CD14-positive monocyte (primary cell): Measurements from ENCODE around the gene PGAP2. TPM values are rescaled to one million over a fixed set of nuclear protein-coding genes. Genes with fewer than 3 reads are reported as not detected.
"Not testable (repeated sequence)": the region's sequence is repeated elsewhere in the genome, so short reads cannot be mapped to it uniquely, and the experiment has no call there.

Experiments
- DNase-seq, 3 donors: peaks; one replicate each; pipeline ENCODE4 v3.0.0-alpha.2; 2011 to 2022
- H2AFZ ChIP-seq: 2 replicates; pipeline ENCODE4 v1.6.0; 2012; ENCODE audit warnings: mild to moderate bottlenecking, low read depth, low read length, inconsistent platforms; ENCODE audit not compliant: insufficient read depth, poor library complexity, severe bottlenecking
- H3K27ac ChIP-seq, 2 donors: 1 replicate in 1 of 2; 2 replicates in 1 of 2; pipeline ENCODE4 v1.5.1; 2012 to 2013; ENCODE audit warnings: low read length in 2 of 2, control low read depth in 1 of 2, inconsistent platforms in 1 of 2, low read depth in 1 of 2, mild to moderate bottlenecking in 1 of 2
- H3K27me3 ChIP-seq, 2 donors: one replicate each; pipeline versions ENCODE4 v1.6.0 to v1.6.1; 2011 to 2013; ENCODE audit warnings: low read length in 2 of 2; ENCODE audit not compliant: control insufficient read depth in 2 of 2, insufficient read depth in 2 of 2
- H3K36me3 ChIP-seq, 2 donors: replicated peaks in 1 of 2; 1 replicate in 1 of 2; 2 replicates in 1 of 2; pipeline versions ENCODE4 v1.5.1 to v1.6.1; 2012 to 2013; ENCODE audit warnings: low read length in 2 of 2, control low read depth in 1 of 2, inconsistent platforms in 1 of 2, mild to moderate bottlenecking in 1 of 2; ENCODE audit not compliant: insufficient read depth in 2 of 2, control insufficient read depth in 1 of 2
- H3K4me1 ChIP-seq, 2 donors: 1 replicate in 1 of 2; 2 replicates in 1 of 2; pipeline versions ENCODE4 v1.5.1 to v1.6.1; 2012 to 2013; ENCODE audit warnings: low read length in 2 of 2, control low read depth in 1 of 2, inconsistent platforms in 1 of 2, mild to moderate bottlenecking in 1 of 2, moderate library complexity in 1 of 2; ENCODE audit not compliant: insufficient read depth in 2 of 2, control insufficient read depth in 1 of 2
- H3K4me2 ChIP-seq: replicated peaks from 2 replicates; pipeline ENCODE3; 2012; ENCODE audit warnings: low read length, moderate library complexity, mild to moderate bottlenecking; ENCODE audit not compliant: poor library complexity, severe bottlenecking; ENCODE audit errors: extremely low read depth
- H3K4me3 ChIP-seq, 3 experiments: fragments of 200-600 bp in 1 of 3; sonication (generic) in 1 of 3; replicated peaks in 1 of 3; 1 replicate in 2 of 3; 2 replicates in 1 of 3; pipeline ENCODE4 v1.5.1; 2011 to 2013; ENCODE audit warnings: low read length in 3 of 3, mild to moderate bottlenecking in 3 of 3, control low read depth in 2 of 3, low read depth in 2 of 3, inconsistent platforms in 1 of 3, moderate library complexity in 1 of 3
- H3K79me2 ChIP-seq: 2 replicates; pipeline ENCODE4 v1.6.0; 2012; ENCODE audit warnings: mild to moderate bottlenecking, control low read depth, inconsistent platforms, low read length, moderate library complexity; ENCODE audit not compliant: insufficient read depth
- H3K9ac ChIP-seq: 2 replicates; pipeline ENCODE4 v1.6.0; 2017; ENCODE audit warnings: low read length, mild to moderate bottlenecking; ENCODE audit not compliant: insufficient read depth, poor library complexity, severe bottlenecking
- H3K9me3 ChIP-seq, 2 donors: replicated peaks in 1 of 2; 1 replicate in 1 of 2; 2 replicates in 1 of 2; pipeline versions ENCODE4 v1.5.1 to v1.6.1; 2012 to 2013; ENCODE audit warnings: low read length in 2 of 2, control low read depth in 1 of 2; ENCODE audit not compliant: control insufficient read depth in 1 of 2, insufficient read depth in 1 of 2
- H4K20me1 ChIP-seq: 2 replicates; pipeline ENCODE4 v1.6.0; 2012; ENCODE audit warnings: mild to moderate bottlenecking, low read length, control low read depth, moderate library complexity; ENCODE audit not compliant: insufficient read depth
- H3K27ac Mint-ChIP-seq, 7 donors: one replicate each; pipeline ENCODE4 v1.8.0; 2020; ENCODE audit warnings: mild to moderate bottlenecking in 7 of 7, mixed read lengths in 7 of 7, moderate library complexity in 6 of 7, inconsistent platforms in 2 of 7
- H3K27me3 Mint-ChIP-seq, 3 donors: one replicate each; pipeline ENCODE4 v1.8.0; 2021 to 2022; ENCODE audit warnings: low read depth in 3 of 3, mild to moderate bottlenecking in 3 of 3, mixed read lengths in 3 of 3, moderate library complexity in 3 of 3, inconsistent platforms in 1 of 3
- H3K36me3 Mint-ChIP-seq, 2 donors: one replicate each; pipeline ENCODE4 v1.8.0; 2020; ENCODE audit warnings: mixed read lengths in 2 of 2, inconsistent platforms in 1 of 2, mild to moderate bottlenecking in 1 of 2
- H3K4me1 Mint-ChIP-seq: one replicate; pipeline ENCODE4 v1.8.0; 2020; ENCODE audit warnings: mild to moderate bottlenecking, mixed read lengths
- H3K4me3 Mint-ChIP-seq, 2 donors: one replicate each; pipeline ENCODE4 v1.8.0; 2020; ENCODE audit warnings: mild to moderate bottlenecking in 2 of 2, mixed read lengths in 2 of 2, moderate library complexity in 1 of 2
- H3K9me3 Mint-ChIP-seq, 7 donors: one replicate each; pipeline ENCODE4 v1.8.0; 2020 to 2022; ENCODE audit warnings: mixed read lengths in 7 of 7, mild to moderate bottlenecking in 6 of 7, moderate library complexity in 6 of 7, inconsistent platforms in 2 of 7
- CTCF ChIP-seq: fragments of 200-600 bp; IDR thresholded peaks from one replicate; pipeline ENCODE4 v1.8.0; 2022; ENCODE audit warnings: antibody characterized with exemption, mild to moderate bottlenecking
- WGBS: methylation state at CpG from one replicate; pipeline ENCODE4 v1.1.5; 2013; ENCODE audit warnings: missing lambda C conversion rate; ENCODE audit not compliant: insufficient coverage; 5-methylcytosine and 5-hydroxymethylcytosine counted together
- intact Hi-C, 2 donors: fragments of 100-400 bp; cut with micrococcal nuclease; formaldehyde crosslinking; loops; one replicate each; pipeline versions ENCODE4 v1.15.0 to v1.15.1; 2023
- polyA minus RNA-seq: library from RNA; depleted of rRNA, polyadenylated mRNA; stranded (reverse); fragments of >200 nt; gene quantifications from 2 replicates; pipeline ENCODE4 v1.2.3, GENCODE V29; 2012
- polyA plus RNA-seq, 3 donors: library from polyadenylated mRNA; depleted of rRNA in 1 of 3; unstranded in 2 of 3; stranded (reverse) in 1 of 3; fragments of 300-500 nt in 2 of 3; fragments of >200 nt in 1 of 3; fragmentation: Illumina TruSeq in 2 of 3; gene quantifications; 1 replicate in 2 of 3; 2 replicates in 1 of 3; pipeline ENCODE4 v1.2.3, GENCODE V29; 2012 to 2021
- total RNA-seq, 12 experiments: library from RNA in 1 of 12; stranded (reverse) in 1 of 12; fragments of 120-200 nt in 1 of 12; gene quantifications; one replicate each; pipeline ENCODE4 v1.2.4 and lab custom pipeline; 2013 to 2026; ENCODE audit warnings: mixed read lengths in 6 of 12, inconsistent platforms in 1 of 12

PGAP2 gene
- total RNA-seq (2013) = 2.9 TPM
- 10 to 100 TPM in 1 of 3 donors, 1 to 10 TPM in 2; 5.8 to 17.9 (median 6.8) TPM for polyA plus RNA-seq
- polyA minus RNA-seq = 2.1 and 4.7 TPM in 2 replicates
- 0.06 to 4.6 (median 3.6) reads per million in 11 experiments for total RNA-seq (lab: John Stamatoyannopoulos, UW)

GRCh38 chr11:3807909-3808860 lies at the start of gene PGAP2:
PGAP2 (plus strand) TSS chr11:3808560; CDS start chr11:3811260, 2,700 bp downstream.
- H3K4me3 Mint-ChIP-seq = peak within 1 kb of the TSS; percentile 99 to 100
- WGBS = under 1% methylated on average over 51 of the region's 55 CpGs
- intact Hi-C loops = loop anchor here in 1 of 2 donors (5.0 kb wide), 1 partner anchor 36 kb away; no protein-coding TSS in a partner anchor
- Histone ChIP-seq H3K79me2 (no peaks in the 10 kb centered on the region), H3K27me3 (no peaks in the 10 kb centered on the region), H3K4me2 (peak within 1 kb of the TSS; percentile 98), H3K9ac (peak within 1 kb of the TSS; percentile 73), H3K36me3 (no peaks in the 10 kb centered on the region), H2AFZ (peak within 1 kb of the TSS; percentile 95), H3K27ac (peak within 1 kb of the TSS; percentile 42 to 80), H4K20me1 (no peaks in the 10 kb centered on the region), H3K4me1 (peaks cover 10 to 14% of the 10 kb centered on the region in 2 donors), H3K4me3 (peak within 1 kb of the TSS; percentile 76 to 99 (median 96)), H3K9me3 (no peaks in the 10 kb centered on the region)
- DNase-seq = peak; percentile 48 to 66 (median 58)
- peaks cover 13% of the 10 kb centered on the region for H3K4me1 Mint-ChIP-seq
- peaks cover 3 to 6% of the 10 kb centered on the region in 2 donors for H3K36me3 Mint-ChIP-seq
- H3K9me3 Mint-ChIP-seq = no peaks in the 10 kb centered on the region
- H3K27me3 Mint-ChIP-seq = no peaks in the 10 kb centered on the region
- H3K27ac Mint-ChIP-seq = peak within 1 kb of the TSS; percentile 85 to 95 (median 94)
- TF ChIP-seq CTCF = peak; percentile 84

- Mint-ChIP-seq H3K27ac (peak overlapping the region in 3 of 7 donors; percentile 26 to 50 (median 46)), H3K27me3 (no peaks in the 10 kb centered on the region), H3K9me3 (no peaks in the 10 kb centered on the region), H3K4me1 (peaks cover 2% of the 10 kb centered on the region), H3K36me3 (peaks cover 86 to 97% of the 10 kb centered on the region in 2 donors), H3K4me3 (no peak overlapping the region)
- WGBS = 100% methylated on average over 2 of the region's 4 CpGs
- H2AFZ ChIP-seq = no peak overlapping the region
- H3K4me3 ChIP-seq = no peak overlapping the region
- H3K27ac ChIP-seq = no peak overlapping the region
- peaks cover 96 to 100% of the 10 kb centered on the region in 2 donors for H3K36me3 ChIP-seq
- H3K9me3 ChIP-seq = no peaks in the 10 kb centered on the region
- no peaks in the 10 kb centered on the region for H3K27me3 ChIP-seq
- no peak overlapping the region for H3K9ac ChIP-seq
- DNase-seq = peak in 1 of 3 donors; percentile 31
- TF ChIP-seq CTCF = no peak
- peaks cover 0 to 3% of the 10 kb centered on the region in 2 donors for H3K4me1 ChIP-seq
- H3K4me2 ChIP-seq = no peak overlapping the region
- intact Hi-C loops = no loop called here
- H4K20me1 ChIP-seq = peaks cover 16% of the 10 kb centered on the region
- H3K79me2 ChIP-seq = peaks cover 15% of the 10 kb centered on the region
These were observed 44.1 kb upstream of the PGAP2 start for GRCh38 chr11:3764266-3764665.

GRCh38 chr11:3766836-3767235 lies 41.5 kb upstream of the PGAP2 start:
- H3K27me3 Mint-ChIP-seq, intact Hi-C loops, H3K4me2 ChIP-seq, H3K4me1 ChIP-seq, H3K27me3 ChIP-seq, DNase-seq, H3K4me3 Mint-ChIP-seq, H3K9ac ChIP-seq, H3K4me1 Mint-ChIP-seq, H3K9me3 Mint-ChIP-seq, H3K4me3 ChIP-seq, H3K9me3 ChIP-seq, H2AFZ ChIP-seq: not testable (repeated sequence)
- Histone ChIP-seq H3K36me3 (peaks cover 94 to 100% of the 10 kb centered on the region in 2 donors), H3K79me2 (peaks cover 15% of the 10 kb centered on the region), H4K20me1 (peaks cover 16% of the 10 kb centered on the region), H3K27ac (peak overlapping the region in 1 of 2 donors; percentile 63)
- WGBS = 93% methylated on average over 5 of the region's 9 CpGs
- H3K36me3 Mint-ChIP-seq = peaks cover 89 to 99% of the 10 kb centered on the region in 2 donors
- H3K27ac Mint-ChIP-seq = peak overlapping the region in 5 of 7 donors; percentile 37 to 73 (median 63)
